ENCODE measurements around the gene PCSK6. TPM values are rescaled to one million over a fixed set of nuclear protein-coding genes. Genes with fewer than 3 reads are reported as not detected.

Gene PCSK6
- 0.29 and 0.72 TPM in 2 replicates for total RNA-seq

- H3K4me2 ChIP-seq (ENCODE audit: insufficient read depth, low read length), result no peak within 1 kb of the TSS
- no peaks in the 10 kb centered on the region for H3K36me3 ChIP-seq (ENCODE audit: insufficient read depth, low read length)
- DNase-seq (ENCODE audit: insufficient read length, low spot score, missing footprints), result peak; percentile 96
- H3K27me3 ChIP-seq (ENCODE audit: insufficient read depth, low read length), result peaks cover 35% of the 10 kb centered on the region
- H3K79me2 ChIP-seq (ENCODE audit: insufficient read depth, low read length), result no peaks in the 10 kb centered on the region
- no peaks in the 10 kb centered on the region for H3K9me3 ChIP-seq (ENCODE audit: low read depth, low read length)
- H4K20me1 ChIP-seq (ENCODE audit: insufficient read depth, low read length), result no peaks in the 10 kb centered on the region
- no peak for TF ChIP-seq CTCF (IDR thresholded peaks at IDR 0.05; ENCODE audit: extremely low read depth, low read depth, low read length)
- H3K27ac ChIP-seq (ENCODE audit: low read depth, low read length), result no peak within 1 kb of the TSS
- H3K4me3 ChIP-seq (ENCODE audit: insufficient read depth, low read length), result no peak within 1 kb of the TSS
- H3K4me1 ChIP-seq (ENCODE audit: insufficient read depth, low read length), result no peaks in the 10 kb centered on the region
- no peak within 1 kb of the TSS for H2AFZ ChIP-seq (ENCODE audit: low read length)
Measured at GRCh38 chr15:101489599-101490407, at the start of gene PCSK6. TSS of gene PCSK6 (minus strand) at chr15:101489707. CDS start at chr15:101489670, 37 bp downstream.

GRCh38 chr15:101538996-101539395 lies 49.5 kb upstream of the PCSK6 start:
- Histone ChIP-seq H3K27me3 (ENCODE audit: insufficient read depth, low read length) (peaks cover 3% of the 10 kb centered on the region), H3K27ac (ENCODE audit: low read depth, low read length) (no peak overlapping the region), H3K4me1 (ENCODE audit: insufficient read depth, low read length) (no peaks in the 10 kb centered on the region), H3K79me2 (ENCODE audit: insufficient read depth, low read length) (no peaks in the 10 kb centered on the region), H3K4me2 (ENCODE audit: insufficient read depth, low read length) (no peak overlapping the region), H2AFZ (ENCODE audit: low read length) (no peak overlapping the region), H3K4me3 (ENCODE audit: insufficient read depth, low read length) (no peak overlapping the region), H4K20me1 (ENCODE audit: insufficient read depth, low read length) (no peaks in the 10 kb centered on the region), H3K9me3 (ENCODE audit: low read depth, low read length) (no peaks in the 10 kb centered on the region), H3K36me3 (ENCODE audit: insufficient read depth, low read length) (no peaks in the 10 kb centered on the region)
- no peak for TF ChIP-seq CTCF (IDR thresholded peaks at IDR 0.05; ENCODE audit: extremely low read depth, low read depth, low read length)
- peak; percentile 36 for DNase-seq (ENCODE audit: insufficient read length, low spot score, missing footprints)

- H3K27ac ChIP-seq (ENCODE audit: low read depth, low read length), result no peak overlapping the region
- no peaks in the 10 kb centered on the region for H3K27me3 ChIP-seq (ENCODE audit: insufficient read depth, low read length)
- TF ChIP-seq CTCF (IDR thresholded peaks at IDR 0.05; ENCODE audit: extremely low read depth, low read depth, low read length), result no peak
Measured at GRCh38 chr15:101538177-101538576, 48.7 kb upstream of the PCSK6 start.

GRCh38 chr15:101537483-101538080 lies 48.1 kb upstream of the PCSK6 start:
- Histone ChIP-seq H3K27me3 (ENCODE audit: insufficient read depth, low read length) (no peaks in the 10 kb centered on the region), H3K36me3 (ENCODE audit: insufficient read depth, low read length) (no peaks in the 10 kb centered on the region), H3K4me3 (ENCODE audit: insufficient read depth, low read length) (no peak overlapping the region), H2AFZ (ENCODE audit: low read length) (no peak overlapping the region), H3K4me2 (ENCODE audit: insufficient read depth, low read length) (no peak overlapping the region), H3K9me3 (ENCODE audit: low read depth, low read length) (no peaks in the 10 kb centered on the region), H3K27ac (ENCODE audit: low read depth, low read length) (no peak overlapping the region), H3K4me1 (ENCODE audit: insufficient read depth, low read length) (no peaks in the 10 kb centered on the region), H4K20me1 (ENCODE audit: insufficient read depth, low read length) (no peaks in the 10 kb centered on the region), H3K79me2 (ENCODE audit: insufficient read depth, low read length) (no peaks in the 10 kb centered on the region)
- TF ChIP-seq CTCF (IDR thresholded peaks at IDR 0.05; ENCODE audit: extremely low read depth, low read depth, low read length), result no peak
- peak; percentile 54 for DNase-seq (ENCODE audit: insufficient read length, low spot score, missing footprints)

More at GRCh38 chr15:101538177-101538576, 48.7 kb upstream of the PCSK6 start:
- peak; percentile 22 for DNase-seq (ENCODE audit: insufficient read length, low spot score, missing footprints)
- Histone ChIP-seq H3K4me3 (ENCODE audit: insufficient read depth, low read length) (no peak overlapping the region), H3K36me3 (ENCODE audit: insufficient read depth, low read length) (no peaks in the 10 kb centered on the region), H3K9me3 (ENCODE audit: low read depth, low read length) (no peaks in the 10 kb centered on the region), H3K79me2 (ENCODE audit: insufficient read depth, low read length) (no peaks in the 10 kb centered on the region), H2AFZ (ENCODE audit: low read length) (no peak overlapping the region), H3K4me2 (ENCODE audit: insufficient read depth, low read length) (no peak overlapping the region), H4K20me1 (ENCODE audit: insufficient read depth, low read length) (no peaks in the 10 kb centered on the region), H3K4me1 (ENCODE audit: insufficient read depth, low read length) (no peaks in the 10 kb centered on the region)

All from osteoblast (primary cell).